ENCODE measurements around the gene METAP1D. TPM values are rescaled to one million over a fixed set of nuclear protein-coding genes. Genes with fewer than 3 reads are reported as not detected.

The METAP1D gene
- total RNA-seq, 1 experiment from 2014 or later: 15.8 TPM

GRCh38 chr2:171965238-171965637 lies 34.5 kb upstream of the METAP1D start:
- intact Hi-C loops (cut with micrococcal nuclease): no loop called here
- no peaks in the 10 kb centered on the region for H3K4me1 ChIP-seq (ENCODE audit: control insufficient read depth in 1 of 2, insufficient read depth in 2 of 2, low read length in 2 of 2)
- RAD21 ChIA-PET (ENCODE audit: low non-redundant PET in 1 of 2, low total read pairs in 2 of 2, uncharacterized antibody in 2 of 2, unreplicated experiment in 2 of 2): no interaction called here
- H4K20me1 ChIP-seq (ENCODE audit: insufficient read depth): peaks cover 4% of the 10 kb centered on the region; the same call in 1 of the 2 replicates
- H3K4me2 ChIP-seq (ENCODE audit: low read length): no peak overlapping the region
- no peak overlapping the region for H3K9ac ChIP-seq (ENCODE audit: low read length)
- CTCF ChIA-PET: no interaction called here
- H3K9me3 ChIP-seq (ENCODE audit: control insufficient read depth in 1 of 2, insufficient read depth in 1 of 2, low read depth in 1 of 2, low read length in 2 of 2): no peaks in the 10 kb centered on the region
- H3K79me2 ChIP-seq (ENCODE audit: insufficient read depth, low read length): peaks cover 16% of the 10 kb centered on the region
- POLR2A ChIA-PET: no interaction called here
- H3K9me2 ChIP-seq (ENCODE audit: insufficient read depth): no peaks in the 10 kb centered on the region
- DNase-seq (ENCODE audit: low read depth, low spot score) (no peak), ATAC-seq (no peak)
- no peak overlapping the region for H2AFZ ChIP-seq (ENCODE audit: low read depth, low read length, poor library complexity, severe bottlenecking)
- no TSS peak for BruUV-seq (replicated peaks)
- H3K27ac ChIP-seq (ENCODE audit: low read depth, low read length): no peak overlapping the region
- peaks cover 4 to 10% of the 10 kb centered on the region in 2 experiments; a peak in 2 of 4 replicates for H3K36me3 ChIP-seq (ENCODE audit: control insufficient read depth in 1 of 2, insufficient read depth in 2 of 2, low read length in 2 of 2)
- no peaks in the 10 kb centered on the region for H3K27me3 ChIP-seq (ENCODE audit: insufficient read depth, low read length)
- no peak for TF ChIP-seq SRF (IDR thresholded peaks at IDR 0.05; ENCODE audit: low read depth)
- TF ChIP-seq, protein P1, sequence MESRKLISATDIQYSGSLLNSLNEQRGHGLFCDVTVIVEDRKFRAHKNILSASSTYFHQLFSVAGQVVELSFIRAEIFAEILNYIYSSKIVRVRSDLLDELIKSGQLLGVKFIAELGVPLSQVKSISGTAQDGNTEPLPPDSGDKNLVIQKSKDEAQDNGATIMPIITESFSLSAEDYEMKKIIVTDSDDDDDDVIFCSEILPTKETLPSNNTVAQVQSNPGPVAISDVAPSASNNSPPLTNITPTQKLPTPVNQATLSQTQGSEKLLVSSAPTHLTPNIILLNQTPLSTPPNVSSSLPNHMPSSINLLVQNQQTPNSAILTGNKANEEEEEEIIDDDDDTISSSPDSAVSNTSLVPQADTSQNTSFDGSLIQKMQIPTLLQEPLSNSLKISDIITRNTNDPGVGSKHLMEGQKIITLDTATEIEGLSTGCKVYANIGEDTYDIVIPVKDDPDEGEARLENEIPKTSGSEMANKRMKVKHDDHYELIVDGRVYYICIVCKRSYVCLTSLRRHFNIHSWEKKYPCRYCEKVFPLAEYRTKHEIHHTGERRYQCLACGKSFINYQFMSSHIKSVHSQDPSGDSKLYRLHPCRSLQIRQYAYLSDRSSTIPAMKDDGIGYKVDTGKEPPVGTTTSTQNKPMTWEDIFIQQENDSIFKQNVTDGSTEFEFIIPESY (IDR thresholded peaks at IDR 0.05; ENCODE audit: extremely low read depth, insufficient replicate concordance, low read length): no peak
- no peak for TF ChIP-seq TCF7L2 (IDR thresholded peaks at IDR 0.05; ENCODE audit: borderline replicate concordance, extremely low read depth, insufficient read depth, insufficient read length)
- TF ChIP-seq MAX (IDR thresholded peaks at IDR 0.05): no peak
- TF ChIP-seq YY1 (IDR thresholded peaks at IDR 0.05; ENCODE audit: extremely low read depth, insufficient replicate concordance, low read depth, low read length): no peak
- no peak for TF ChIP-seq CBX3 (IDR thresholded peaks at IDR 0.05; ENCODE audit: low read depth)
- TF ChIP-seq EGR1 (IDR thresholded peaks at IDR 0.05; ENCODE audit: low read depth): no peak
- no peak for TF ChIP-seq POLR2AphosphoS5 (IDR thresholded peaks at IDR 0.05; ENCODE audit: low read depth, low read length)
- no peak for TF ChIP-seq ZFX (IDR thresholded peaks at IDR 0.05)
- no peak for TF ChIP-seq JUND (IDR thresholded peaks at IDR 0.05)
- no peak for TF ChIP-seq ELF1 (IDR thresholded peaks at IDR 0.05; ENCODE audit: borderline replicate concordance, low read depth)
- no peak for TF ChIP-seq ZNF274 (IDR thresholded peaks at IDR 0.05; ENCODE audit: low read depth, low read length)
- TF ChIP-seq, protein P2, sequence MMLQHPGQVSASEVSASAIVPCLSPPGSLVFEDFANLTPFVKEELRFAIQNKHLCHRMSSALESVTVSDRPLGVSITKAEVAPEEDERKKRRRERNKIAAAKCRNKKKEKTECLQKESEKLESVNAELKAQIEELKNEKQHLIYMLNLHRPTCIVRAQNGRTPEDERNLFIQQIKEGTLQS (IDR thresholded peaks at IDR 0.05): no peak
- TF ChIP-seq POLR2A (IDR thresholded peaks at IDR 0.05; ENCODE audit: borderline replicate concordance, extremely low read depth, insufficient read depth, insufficient read length): no peak
- no peak for TF ChIP-seq FOSL1 (IDR thresholded peaks at IDR 0.05; ENCODE audit: low read depth)
- TF ChIP-seq SIN3A (IDR thresholded peaks at IDR 0.05; ENCODE audit: low read depth): no peak
- no peak for TF ChIP-seq CEBPB (IDR thresholded peaks at IDR 0.05; ENCODE audit: low read depth)
- TF ChIP-seq EZH2 (IDR thresholded peaks at IDR 0.05): no peak
- H3K4me3 ChIP-seq (replicated peaks in 1 of 2; ENCODE audit: low read depth in 1 of 2, low read length in 2 of 2): no peak overlapping the region

Data from HCT116 (cell line).